MM.1S (cell line): ENCODE data around the gene RBM45.

Source experiments
- EZH2 ChIP-seq: fragments of 300-600 bp; sonication (generic); optimal IDR thresholded peaks from 2 replicates; pipeline ENCODE3; 2017; ENCODE audit warnings: low read depth, mild to moderate bottlenecking, antibody characterized with exemption, low read length, mixed read lengths
- TF ChIP-seq, protein P1 (sequence below): fragments of 300-600 bp; sonication (generic); IDR thresholded peaks from 2 replicates; pipeline ENCODE4 v1.5.1; 2016; ENCODE audit warnings: antibody characterized with exemption, low read length, mixed read lengths

DNA sequence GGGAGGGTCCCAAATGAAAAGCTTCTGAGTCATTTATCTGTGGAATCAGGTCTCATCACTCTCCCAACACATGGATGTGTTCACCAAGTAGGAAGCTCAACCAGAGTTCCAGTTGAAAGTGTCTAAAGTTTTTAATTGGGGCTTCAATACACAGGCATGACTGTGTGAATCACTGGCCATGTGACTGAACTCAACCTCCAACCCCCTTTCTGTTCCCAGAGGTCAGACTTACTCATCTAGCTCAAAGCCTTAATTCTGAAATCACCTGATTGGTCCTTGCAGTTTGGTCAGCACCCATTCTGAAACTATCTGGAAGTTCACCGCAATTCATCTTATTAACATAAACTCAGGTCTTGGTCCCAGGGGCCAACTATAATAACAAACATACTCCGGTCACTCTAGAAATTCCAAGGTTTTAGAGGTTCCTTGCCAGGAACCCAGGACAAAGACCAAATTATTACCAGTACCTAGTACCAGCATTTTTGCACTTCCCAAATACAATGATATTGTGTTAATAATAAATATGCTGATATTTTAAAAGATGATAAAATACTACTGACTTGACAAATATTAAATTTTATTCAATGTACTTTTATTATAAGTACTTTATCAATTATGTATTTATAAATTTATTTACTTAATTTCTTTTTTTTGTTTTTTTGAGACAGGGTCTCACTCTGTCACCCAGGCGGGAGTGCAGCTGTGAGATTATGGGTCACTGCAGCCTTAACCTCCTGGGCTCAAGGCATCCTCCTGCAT, 10.7 kb upstream of the RBM45 start:
- TF ChIP-seq, protein P1, sequence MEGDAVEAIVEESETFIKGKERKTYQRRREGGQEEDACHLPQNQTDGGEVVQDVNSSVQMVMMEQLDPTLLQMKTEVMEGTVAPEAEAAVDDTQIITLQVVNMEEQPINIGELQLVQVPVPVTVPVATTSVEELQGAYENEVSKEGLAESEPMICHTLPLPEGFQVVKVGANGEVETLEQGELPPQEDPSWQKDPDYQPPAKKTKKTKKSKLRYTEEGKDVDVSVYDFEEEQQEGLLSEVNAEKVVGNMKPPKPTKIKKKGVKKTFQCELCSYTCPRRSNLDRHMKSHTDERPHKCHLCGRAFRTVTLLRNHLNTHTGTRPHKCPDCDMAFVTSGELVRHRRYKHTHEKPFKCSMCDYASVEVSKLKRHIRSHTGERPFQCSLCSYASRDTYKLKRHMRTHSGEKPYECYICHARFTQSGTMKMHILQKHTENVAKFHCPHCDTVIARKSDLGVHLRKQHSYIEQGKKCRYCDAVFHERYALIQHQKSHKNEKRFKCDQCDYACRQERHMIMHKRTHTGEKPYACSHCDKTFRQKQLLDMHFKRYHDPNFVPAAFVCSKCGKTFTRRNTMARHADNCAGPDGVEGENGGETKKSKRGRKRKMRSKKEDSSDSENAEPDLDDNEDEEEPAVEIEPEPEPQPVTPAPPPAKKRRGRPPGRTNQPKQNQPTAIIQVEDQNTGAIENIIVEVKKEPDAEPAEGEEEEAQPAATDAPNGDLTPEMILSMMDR = no peak
- TF ChIP-seq EZH2 = no peak
